ENCODE results near the gene CHST15.

The CHST15 gene

GRCh38 chr10:124123156-124123555, 29.8 kb upstream of the CHST15 start:
- DNase-seq: no peak

- DNase-seq: no peak
These were observed 28.8 kb upstream of the CHST15 start for GRCh38 chr10:124122211-124122610.

GRCh38 chr10:124120410-124121061, 27.1 kb upstream of the CHST15 start:
- DNase-seq: no peak

GRCh38 chr10:124119946-124120345, 26.5 kb upstream of the CHST15 start:
- no peak for DNase-seq

DNA sequence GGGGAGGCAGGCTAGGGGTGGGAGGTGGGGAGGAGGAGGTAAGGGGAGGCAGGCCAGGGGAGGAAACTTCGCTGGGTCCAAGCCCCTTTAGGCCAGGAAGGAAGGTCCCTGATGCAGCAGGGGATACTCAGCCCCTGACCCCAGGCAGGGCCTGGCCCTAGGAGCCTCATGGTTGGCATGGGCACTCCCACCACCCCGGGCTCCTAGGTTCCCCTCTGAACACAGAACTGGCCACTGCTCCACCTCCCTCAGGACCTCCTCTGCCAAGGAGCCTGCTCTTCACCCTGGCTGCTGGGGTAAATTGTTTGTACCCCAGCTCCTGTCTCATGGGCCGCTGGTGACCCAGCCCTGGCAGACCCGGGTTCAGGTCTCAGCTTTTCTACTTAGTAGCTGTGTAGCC, 25.8 kb upstream of the CHST15 start:
- no peak for DNase-seq

- DNase-seq: no peak
These were observed 24.4 kb upstream of the CHST15 start for GRCh38 chr10:124117833-124118232.

DNA sequence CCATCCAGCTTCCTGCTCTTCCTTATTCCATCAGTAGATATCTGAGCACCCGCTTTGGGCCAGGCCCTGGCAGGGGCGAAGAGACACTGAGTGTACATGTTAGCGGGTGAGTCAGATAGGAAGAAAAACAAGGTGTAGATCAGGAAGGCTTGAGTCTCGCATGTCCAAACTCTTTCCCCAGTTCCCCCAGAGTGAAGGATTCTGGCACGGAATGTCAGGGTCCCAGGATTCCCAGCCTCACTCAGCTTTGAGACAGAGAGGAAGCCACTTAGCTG, 24.1 kb upstream of the CHST15 start:
- DNase-seq: no peak

DNA sequence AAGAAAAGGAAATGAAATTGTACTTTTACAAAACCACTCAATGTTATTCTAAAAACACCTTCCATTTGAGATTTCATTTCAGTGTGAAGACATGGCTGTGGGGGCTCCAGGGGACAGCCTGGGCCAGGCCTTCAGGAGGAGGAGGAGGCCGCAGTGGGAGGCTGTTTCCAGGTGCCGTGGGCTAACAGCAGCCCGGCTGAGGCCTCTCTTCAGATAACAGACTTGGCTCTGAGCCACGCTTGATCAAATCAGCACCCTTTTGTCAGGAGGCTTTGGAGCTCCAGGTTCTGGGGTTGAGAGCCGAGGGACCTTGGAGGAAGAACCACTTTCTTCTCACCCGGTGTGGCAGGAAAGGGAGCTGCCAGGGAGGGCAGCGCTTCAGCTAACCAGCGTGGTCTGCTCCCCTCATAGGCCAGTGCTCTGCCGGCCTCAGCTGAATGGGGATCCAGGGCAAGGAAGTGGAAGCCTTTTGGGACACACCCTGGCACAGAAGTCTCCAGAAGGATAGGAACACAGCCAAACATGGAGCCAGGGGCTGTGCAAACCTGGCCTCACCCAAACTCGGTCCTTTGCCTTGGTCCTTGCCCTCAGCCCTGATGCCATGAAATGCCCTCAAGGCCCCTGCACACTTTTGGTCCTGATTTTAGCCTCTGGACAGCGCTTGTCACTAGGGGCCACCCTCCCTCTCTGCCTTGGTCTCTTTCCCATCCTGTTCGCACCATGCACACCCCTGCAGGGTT, 23.5 kb upstream of the CHST15 start:
- DNase-seq: no peak

GRCh38 chr10:124114696-124115095, 21.3 kb upstream of the CHST15 start:
- no peak for DNase-seq

DNA sequence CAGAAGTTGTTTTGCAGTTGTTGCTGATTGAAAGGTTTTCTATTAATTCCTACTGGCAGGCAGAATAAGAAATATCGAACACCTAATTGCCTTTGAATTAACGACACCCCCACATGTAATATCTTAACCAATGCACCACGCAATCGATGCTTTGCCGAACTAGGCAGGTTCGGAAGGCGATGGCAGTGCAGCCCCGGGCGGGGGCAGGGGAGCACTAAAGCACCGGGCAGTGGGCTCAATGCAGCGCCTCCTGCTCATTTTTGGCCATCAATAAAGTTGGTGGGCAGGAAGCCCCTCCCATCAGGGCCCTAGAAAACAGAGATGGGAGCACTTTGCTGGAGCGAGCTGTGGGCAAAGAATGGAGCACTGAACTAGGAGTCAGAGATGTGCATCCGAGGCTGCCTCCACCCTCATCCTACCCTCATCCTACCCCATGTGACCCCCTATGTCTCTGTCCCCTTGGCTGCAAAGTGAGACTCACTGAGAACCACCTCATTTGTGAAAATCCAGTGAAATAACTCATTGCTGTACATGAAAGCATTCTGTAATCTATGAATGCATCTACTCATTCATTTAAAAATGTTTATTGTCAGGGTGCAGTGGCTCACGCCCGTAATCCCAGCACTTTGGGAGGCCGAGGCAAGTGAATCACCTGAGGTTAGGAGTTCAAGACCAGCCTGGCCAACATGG, 19.6 kb upstream of the CHST15 start:
- DNase-seq: no peak

DNA sequence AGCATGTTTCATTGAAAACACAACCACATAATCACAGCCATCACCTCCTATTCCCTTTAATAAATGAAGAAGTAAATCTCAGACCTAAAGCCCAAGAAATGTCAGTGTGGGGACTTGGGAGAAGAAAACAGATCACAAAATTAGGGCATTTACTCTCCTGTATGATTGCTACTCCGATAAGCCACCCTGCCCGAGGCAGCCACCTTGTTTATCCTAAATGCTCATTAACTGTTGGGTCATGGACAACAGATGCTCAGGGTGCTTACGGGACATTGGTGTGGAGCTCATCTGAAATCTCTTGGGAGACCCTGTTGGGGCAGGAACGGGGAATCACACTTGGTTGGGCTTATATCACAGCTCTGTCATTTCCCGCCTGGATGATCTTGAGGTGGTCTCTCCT, 17.5 kb upstream of the CHST15 start:
- DNase-seq: no peak

- no peak for DNase-seq
These were observed 15.9 kb upstream of the CHST15 start for GRCh38 chr10:124109261-124109660.

DNA sequence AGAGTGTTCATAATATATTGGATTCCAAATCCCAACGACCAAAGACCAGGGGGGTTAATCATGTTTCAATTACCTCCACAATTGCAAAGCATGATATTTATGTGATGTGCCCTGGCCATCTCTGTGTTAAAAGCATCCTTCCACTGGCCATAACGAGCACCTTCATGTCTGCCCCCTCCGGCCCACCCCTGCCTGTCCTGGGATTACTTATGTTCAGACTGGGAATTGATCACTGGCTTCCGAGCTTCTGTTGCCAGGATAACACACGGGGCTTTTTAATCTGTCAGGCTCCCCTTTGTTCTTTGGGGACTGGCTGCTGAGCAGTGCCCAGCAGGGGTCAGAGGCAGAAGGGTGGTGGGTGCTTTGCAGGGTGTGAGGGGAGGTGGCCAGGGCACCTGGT, 13.7 kb upstream of the CHST15 start:
- DNase-seq: no peak

DNA sequence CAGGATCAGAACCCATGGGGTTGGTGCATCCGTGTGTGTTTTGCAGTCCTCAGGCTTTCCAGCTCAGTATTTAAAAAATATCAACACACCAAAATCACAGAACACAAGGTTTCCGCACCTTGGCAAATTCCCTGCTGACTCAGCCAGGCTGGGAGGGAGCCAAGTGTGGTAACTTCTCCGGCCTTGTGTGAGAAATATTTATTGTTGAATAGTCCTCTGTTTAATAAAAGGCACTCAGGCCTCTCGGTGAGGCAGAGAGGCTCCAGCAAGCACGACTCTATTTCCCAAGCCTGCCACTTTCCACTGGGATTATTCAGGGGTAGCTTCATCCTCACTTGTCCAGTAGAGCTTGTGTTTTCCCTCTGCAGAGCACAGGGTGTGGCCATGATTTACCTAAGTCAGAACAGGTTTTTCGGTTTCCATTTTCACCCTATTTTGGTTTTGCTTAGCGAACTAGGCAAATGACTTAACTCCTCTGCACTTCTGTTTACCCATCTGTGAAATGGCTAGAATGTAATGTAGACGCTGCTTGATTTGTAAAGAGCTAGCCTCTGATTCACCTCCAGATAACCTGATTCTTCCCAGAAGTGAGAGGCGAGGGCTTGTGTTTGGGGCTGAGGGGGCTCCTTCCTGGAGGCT, 13.0 kb upstream of the CHST15 start:
- DNase-seq: no peak

- no peak for DNase-seq
These were observed 12.2 kb upstream of the CHST15 start for GRCh38 chr10:124105594-124105993.

- no peak for DNase-seq
These were observed 11.6 kb upstream of the CHST15 start for GRCh38 chr10:124105045-124105444.

DNA sequence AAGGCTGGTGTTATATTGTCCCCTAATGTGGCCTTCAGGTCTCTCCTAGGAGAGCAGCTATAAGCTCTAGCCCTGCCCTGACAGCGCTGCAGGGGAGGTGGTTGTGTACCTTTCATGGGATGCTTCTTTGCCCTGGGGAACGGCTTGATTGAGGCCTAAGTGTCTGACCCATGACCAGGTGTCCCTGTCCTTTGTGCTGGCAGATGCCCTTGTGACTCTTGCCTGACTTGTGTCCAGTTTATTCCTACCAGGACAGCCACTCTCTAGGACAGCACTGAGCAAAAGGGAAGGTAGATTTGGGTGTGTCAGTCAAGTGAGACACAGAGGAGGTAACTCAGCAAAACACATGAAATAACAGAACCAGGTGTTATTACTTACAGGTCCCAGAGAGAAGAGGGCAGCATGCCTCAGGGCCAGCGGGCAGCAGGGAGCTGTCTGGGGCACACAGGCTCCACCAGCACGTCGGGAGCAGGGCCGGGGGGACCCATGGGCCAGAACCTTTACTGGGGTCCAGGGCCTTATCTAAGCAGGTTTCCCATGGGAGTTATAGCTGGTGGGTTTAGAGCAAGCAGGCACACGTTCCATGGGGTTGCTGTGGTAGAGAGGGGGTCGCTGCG, 10.7 kb upstream of the CHST15 start:
- no peak for DNase-seq

DNA sequence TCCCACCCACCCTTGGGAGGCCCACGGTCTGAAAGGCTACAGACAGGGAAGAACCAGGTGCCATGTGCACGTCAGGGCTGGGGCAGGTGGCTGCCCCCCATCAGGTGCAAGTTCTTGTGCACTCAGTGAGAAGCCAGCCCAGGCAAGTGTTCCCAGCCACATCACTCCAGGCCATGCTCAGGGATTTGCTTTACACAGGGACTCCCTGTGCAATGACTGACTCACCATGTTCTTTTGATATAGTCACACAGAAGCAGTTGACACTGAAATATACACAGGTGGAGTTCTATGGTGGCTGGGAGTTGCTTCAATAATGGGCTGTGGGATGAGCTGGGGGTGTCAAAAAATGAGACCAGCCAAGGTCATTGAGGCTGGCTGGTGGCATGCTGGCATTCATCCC, 8.0 kb upstream of the CHST15 start:
- no peak for DNase-seq

- DNase-seq: peak; percentile 6
These were observed 7.3 kb upstream of the CHST15 start for GRCh38 chr10:124100651-124101050.

DNA sequence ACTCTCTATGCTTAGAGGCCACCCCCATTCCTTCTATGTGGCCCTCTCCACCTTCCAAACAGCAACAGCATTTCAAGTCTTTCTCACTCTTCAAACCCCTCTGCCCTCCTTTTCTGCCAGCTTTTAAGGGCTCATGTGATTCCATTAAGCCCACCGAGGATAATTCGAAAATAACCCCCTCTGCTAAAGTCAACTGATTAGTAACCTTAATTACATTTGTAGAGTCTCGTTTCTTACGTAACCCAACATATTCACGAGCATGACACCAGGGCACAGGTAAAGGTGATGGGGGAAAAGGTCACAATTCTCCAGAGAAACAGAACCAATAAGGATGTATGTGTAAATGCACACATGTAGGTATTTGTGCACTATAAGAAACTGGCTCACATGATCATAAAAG, 6.7 kb upstream of the CHST15 start:
- no peak for DNase-seq

- DNase-seq: no peak
These were observed 6.2 kb upstream of the CHST15 start for GRCh38 chr10:124099604-124100003.

GRCh38 chr10:124098575-124098974, 5.2 kb upstream of the CHST15 start:
- no peak for DNase-seq

- no peak for DNase-seq
These were observed 4.5 kb upstream of the CHST15 start for GRCh38 chr10:124097883-124098282.

DNA sequence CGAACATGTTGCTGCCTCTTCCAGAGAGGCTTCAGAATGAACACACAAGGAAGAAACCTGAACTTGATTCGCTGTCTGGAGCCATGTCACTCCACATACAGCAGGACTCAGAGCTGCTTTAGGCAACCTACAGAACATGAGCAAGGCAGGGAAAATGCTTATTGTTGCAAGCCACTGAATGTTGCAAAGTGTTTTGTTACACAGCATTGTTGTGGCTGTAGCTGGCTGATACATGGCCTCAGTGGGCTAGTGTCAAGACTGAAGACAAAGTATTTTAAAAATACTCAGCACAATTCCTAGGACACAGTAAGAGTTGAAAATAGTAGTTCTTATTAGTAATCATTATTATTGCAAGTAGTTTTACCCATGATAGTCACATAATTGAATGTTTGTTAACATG, 3.1 kb upstream of the CHST15 start:
- DNase-seq: no peak

Measured in CD4-positive, alpha-beta T cell treated with Interleukin-4 for 4 hours (primary cell).